CD8-positive, alpha-beta memory T cell (primary cell): ENCODE measurements around the gene RBMS2. TPM values are rescaled to one million over a fixed set of nuclear protein-coding genes. Genes with fewer than 3 reads are reported as not detected.

Source experiments
- CTCF ChIA-PET: fragments of 350-600 bp; sonication (Branson Sonifier 250); formaldehyde crosslinking; loops from one replicate; lab custom pipeline; 2021; ENCODE audit warnings: antibody characterized with exemption; lab: Charles Lee
- POLR2A ChIA-PET: fragments of 350-600 bp; sonication (Branson Sonifier 250); formaldehyde crosslinking; loops from one replicate; lab custom pipeline; 2021; ENCODE audit warnings: antibody characterized with exemption; lab: Charles Lee
- DNase-seq, 5 donors: peaks; one replicate each; pipeline versions ENCODE4 v3.0.0 to v3.0.0-alpha.2; 2020 to 2022; ENCODE audit warnings: mixed read lengths in 1 of 5
- H3K27ac ChIP-seq: one replicate; pipeline ENCODE4 v1.7.0; 2013; ENCODE audit warnings: low read depth, mild to moderate bottlenecking, low read length, moderate library complexity
- H3K27me3 ChIP-seq: 2 replicates; pipeline ENCODE4 v1.7.0; 2013; ENCODE audit warnings: low read length, mild to moderate bottlenecking; ENCODE audit not compliant: insufficient read depth, poor library complexity, severe bottlenecking
- H3K36me3 ChIP-seq: 2 replicates; pipeline ENCODE4 v1.7.0; 2013; ENCODE audit warnings: mild to moderate bottlenecking, low read length, moderate library complexity; ENCODE audit not compliant: insufficient read depth
- H3K4me1 ChIP-seq: 2 replicates; pipeline ENCODE4 v1.7.0; 2013; ENCODE audit warnings: mild to moderate bottlenecking, low read length, moderate library complexity; ENCODE audit not compliant: insufficient read depth
- H3K4me3 ChIP-seq: 2 replicates; pipeline ENCODE4 v1.7.0; 2013; ENCODE audit warnings: mild to moderate bottlenecking, low read length
- H3K9me3 ChIP-seq: 2 replicates; pipeline ENCODE4 v1.7.0; 2013; ENCODE audit warnings: mild to moderate bottlenecking, low read length
- H3K27ac Mint-ChIP-seq, 8 donors: one replicate each; pipeline ENCODE4 v1.8.0; 2020 to 2021; ENCODE audit warnings: mixed read lengths in 8 of 8, mild to moderate bottlenecking in 6 of 8, inconsistent platforms in 3 of 8, moderate library complexity in 3 of 8
- H3K27me3 Mint-ChIP-seq, 2 donors: one replicate each; pipeline ENCODE4 v1.8.0; 2020 to 2021; ENCODE audit warnings: mixed read lengths in 2 of 2, mild to moderate bottlenecking in 1 of 2, moderate library complexity in 1 of 2
- H3K36me3 Mint-ChIP-seq, 3 donors: one replicate each; pipeline ENCODE4 v1.8.0; 2020 to 2021; ENCODE audit warnings: mixed read lengths in 3 of 3, inconsistent platforms in 1 of 3, mild to moderate bottlenecking in 1 of 3
- H3K4me1 Mint-ChIP-seq, 3 donors: one replicate each; pipeline ENCODE4 v1.8.0; 2020 to 2021; ENCODE audit warnings: mixed read lengths in 3 of 3, inconsistent platforms in 1 of 3, mild to moderate bottlenecking in 1 of 3
- H3K4me3 Mint-ChIP-seq, 7 donors: one replicate each; pipeline ENCODE4 v1.8.0; 2020 to 2021; ENCODE audit warnings: mixed read lengths in 7 of 7, mild to moderate bottlenecking in 6 of 7, moderate library complexity in 4 of 7, inconsistent platforms in 2 of 7
- H3K9me3 Mint-ChIP-seq, 5 donors: one replicate each; pipeline ENCODE4 v1.8.0; 2020 to 2022; ENCODE audit warnings: mixed read lengths in 5 of 5, mild to moderate bottlenecking in 3 of 5, moderate library complexity in 2 of 5, inconsistent platforms in 1 of 5
- polyA plus RNA-seq: library from polyadenylated mRNA; unstranded; fragments of 300-500 nt; fragmentation: Illumina TruSeq; gene quantifications from one replicate; pipeline ENCODE4 v1.2.3, GENCODE V29; 2021
- total RNA-seq, 2 experiments: library from RNA; stranded (reverse); gene quantifications; one replicate each; pipeline ENCODE4 v1.2.3, GENCODE V29; 2021

Gene RBMS2
- total and polyA plus RNA-seq, 3 experiments from 2014 or later, result 1.4 to 4.7 (median 3.5) TPM

DNA sequence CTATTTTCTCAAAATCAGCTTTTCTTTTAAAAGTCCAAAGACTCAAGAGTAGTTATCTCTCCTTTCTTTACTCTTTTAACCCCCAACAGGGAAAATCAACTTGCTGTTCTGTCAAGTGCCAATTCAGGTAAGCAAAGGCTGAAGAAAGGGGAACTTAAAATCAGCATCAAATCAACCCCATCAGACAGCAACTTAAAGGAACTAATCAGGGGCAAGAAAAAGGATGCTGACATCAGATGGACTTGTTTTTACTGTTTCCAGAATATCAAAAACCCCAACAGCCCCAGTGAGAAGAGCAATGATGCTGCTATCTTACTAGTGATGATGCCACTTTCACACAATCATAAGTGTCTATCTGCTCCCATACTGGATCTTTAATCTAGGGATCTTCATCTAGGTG, 105.1 kb downstream of the RBMS2 start:
- no peak overlapping the region for H3K27ac ChIP-seq

DNA sequence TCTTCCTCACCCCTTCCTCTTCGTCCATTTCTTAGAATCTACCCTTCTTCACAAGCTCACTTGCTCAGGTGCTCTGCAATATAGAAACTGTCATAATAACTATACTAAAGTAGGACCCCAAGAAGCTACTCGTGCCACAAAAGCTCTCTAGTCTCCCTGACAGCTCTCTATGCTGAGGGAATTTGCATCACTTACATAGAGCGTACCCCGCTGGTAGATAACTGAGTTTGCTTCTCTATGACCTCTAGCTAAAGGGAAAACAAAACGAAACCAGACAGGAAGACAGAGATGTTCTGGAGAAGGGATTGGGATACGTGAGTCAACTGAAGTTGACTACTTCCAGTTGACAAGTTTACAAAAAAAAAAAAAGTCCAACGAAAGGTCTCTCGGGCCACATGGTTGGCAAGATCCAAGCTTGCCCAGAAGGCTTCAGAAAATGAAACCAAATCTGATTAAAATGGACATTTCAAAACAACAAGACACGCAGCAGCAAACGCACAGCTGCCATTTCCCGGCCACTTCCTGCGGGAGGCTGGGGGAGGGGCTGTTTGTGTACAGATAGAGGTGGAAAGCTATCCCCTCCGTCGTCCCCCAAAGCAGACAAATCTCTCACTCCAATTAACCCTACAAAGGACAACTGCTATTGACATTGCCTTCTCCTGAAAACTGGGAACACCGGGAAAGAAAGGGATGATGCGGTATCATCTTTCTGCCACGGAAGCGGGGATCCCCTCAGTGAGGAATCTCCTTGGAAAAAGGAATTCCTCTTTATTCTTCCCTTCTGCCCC, 107.2 kb downstream of the RBMS2 start:
- peaks cover 72 to 77% (median 75%) of the 10 kb centered on the region in 3 donors for H3K4me1 Mint-ChIP-seq
- DNase-seq, result peak; percentile 51 to 81 (median 71)
- Histone ChIP-seq H3K36me3 (peaks cover 5% of the 10 kb centered on the region), H3K4me3 (peak overlapping the region; percentile 89), H3K4me1 (peaks cover 64% of the 10 kb centered on the region), H3K9me3 (no peaks in the 10 kb centered on the region), H3K27ac (peak overlapping the region; percentile 80), H3K27me3 (no peaks in the 10 kb centered on the region)
- ChIA-PET POLR2A (interaction anchor here (0.5 to 4.2 kb wide), 19 partner anchors 8 to 839 kb away, joined by 3 to 37 read pairs (median 5); partner anchors contain the start of genes ATP5F1B, NACA, PRIM1 and PTGES3), CTCF (interaction anchor here (0.7 to 6.5 kb wide), 19 partner anchors 9 to 501 kb away, joined by 3 to 50 read pairs (median 5); partner anchors contain the start of genes ATP5F1B, ESYT1, NACA and PTGES3)
- peaks cover 3 to 49% (median 5%) of the 10 kb centered on the region in 3 donors for H3K36me3 Mint-ChIP-seq
- H3K27me3 Mint-ChIP-seq, result peaks cover 0 to 2% of the 10 kb centered on the region in 2 donors
- peak overlapping the region; percentile 89 to 98 (median 94) for H3K27ac Mint-ChIP-seq
- no peaks in the 10 kb centered on the region for H3K9me3 Mint-ChIP-seq
- peak overlapping the region; percentile 82 to 94 (median 91) for H3K4me3 Mint-ChIP-seq

More for the DNA sequence above, 105.1 kb downstream of the RBMS2 start:
- no peak for DNase-seq
- CTCF ChIA-PET, result interaction anchor here (6.5 kb wide), 1 partner anchor 11 kb away, joined by 50 read pairs; no protein-coding TSS in a partner anchor
- peaks cover 5% of the 10 kb centered on the region for H3K36me3 ChIP-seq
- peaks cover 0 to 2% of the 10 kb centered on the region in 2 donors for H3K27me3 Mint-ChIP-seq
- peaks cover 3 to 63% (median 5%) of the 10 kb centered on the region in 3 donors for H3K36me3 Mint-ChIP-seq
- peaks cover 54% of the 10 kb centered on the region for H3K4me1 ChIP-seq
- POLR2A ChIA-PET, result interaction anchor here (1.2 kb wide), 1 partner anchor 8 kb away, joined by 3 read pairs; no protein-coding TSS in a partner anchor
- no peaks in the 10 kb centered on the region for H3K9me3 ChIP-seq
- H3K4me1 Mint-ChIP-seq, result peaks cover 62 to 72% (median 70%) of the 10 kb centered on the region in 3 donors
- H3K4me3 Mint-ChIP-seq, result peak overlapping the region in 3 of 7 donors; percentile 19 to 45 (median 37)
- H3K27ac Mint-ChIP-seq, result peak overlapping the region in 7 of 8 donors; percentile 32 to 80 (median 77)
- H3K9me3 Mint-ChIP-seq, result no peaks in the 10 kb centered on the region
- no peak overlapping the region for H3K4me3 ChIP-seq
- H3K27me3 ChIP-seq, result no peaks in the 10 kb centered on the region

DNA sequence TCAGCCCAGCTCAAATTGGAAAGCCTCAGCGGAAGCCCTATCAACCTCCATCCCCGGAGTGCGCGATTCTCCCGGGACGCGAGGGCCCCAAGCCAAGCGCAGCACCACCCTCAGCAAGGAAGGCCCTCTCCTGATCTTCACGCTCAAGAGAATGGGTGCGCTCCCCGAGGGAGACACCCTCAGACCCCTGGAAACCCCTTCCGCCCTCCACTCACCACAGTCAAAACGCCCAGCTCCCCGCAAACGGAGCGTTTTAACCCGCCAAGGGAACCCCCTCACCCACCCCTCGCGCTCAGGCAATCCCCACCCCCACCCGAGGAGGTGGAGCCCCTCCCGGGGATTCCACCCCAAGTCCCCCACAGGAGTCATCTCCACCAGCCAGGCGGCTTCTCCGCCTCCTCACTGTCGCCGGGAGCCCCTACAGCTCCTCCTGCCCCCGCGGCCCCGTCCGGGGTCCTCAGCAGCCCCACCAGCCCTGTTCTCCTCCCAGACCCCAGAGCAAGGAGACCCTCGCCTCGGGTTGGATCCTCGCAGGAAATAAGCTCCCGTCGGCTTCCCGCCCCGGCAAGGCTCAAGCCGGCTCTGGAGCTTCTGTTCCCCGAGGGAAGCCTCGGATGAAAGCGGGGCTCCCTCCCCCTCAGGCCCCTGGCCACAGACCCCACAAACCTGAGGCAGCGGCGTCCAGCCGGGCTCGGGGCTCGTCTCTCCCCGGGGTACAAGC, 108.0 kb downstream of the RBMS2 start:
- peak overlapping the region; percentile 89 for H3K4me3 ChIP-seq
- H3K27me3 ChIP-seq, result no peaks in the 10 kb centered on the region
- H3K4me3 Mint-ChIP-seq, result peak overlapping the region; percentile 82 to 94 (median 91)
- peak overlapping the region; percentile 80 for H3K27ac ChIP-seq
- peak overlapping the region; percentile 89 to 98 (median 94) for H3K27ac Mint-ChIP-seq
- peaks cover 72 to 77% (median 72%) of the 10 kb centered on the region in 3 donors for H3K4me1 Mint-ChIP-seq
- H3K27me3 Mint-ChIP-seq, result peaks cover 0 to 2% of the 10 kb centered on the region in 2 donors
- CTCF ChIA-PET, result interaction anchor here (1.0 to 6.5 kb wide), 13 partner anchors 8 to 115 kb away, joined by 4 to 50 read pairs (median 6); partner anchors contain the start of genes ATP5F1B, NACA and PTGES3
- H3K36me3 ChIP-seq, result peaks cover 5% of the 10 kb centered on the region
- no peaks in the 10 kb centered on the region for H3K9me3 ChIP-seq
- no peaks in the 10 kb centered on the region for H3K9me3 Mint-ChIP-seq
- POLR2A ChIA-PET, result interaction anchor here (0.6 to 4.2 kb wide), 16 partner anchors 9 to 407 kb away, joined by 3 to 37 read pairs (median 4); partner anchors contain the start of genes ATP5F1B, NACA, PRIM1 and PTGES3
- H3K4me1 ChIP-seq, result peaks cover 70% of the 10 kb centered on the region
- DNase-seq, result peak; percentile 27 to 66 (median 29)
- peaks cover 3 to 45% (median 5%) of the 10 kb centered on the region in 3 donors for H3K36me3 Mint-ChIP-seq

GRCh38 chr12:56630180-56630632, 108.6 kb downstream of the RBMS2 start, which contains the start of gene BAZ2A:
BAZ2A (minus strand) TSS chr12:56630326; CDS start chr12:56617530, 12,796 bp downstream.
- H3K4me1 ChIP-seq, result peaks cover 67% of the 10 kb centered on the region
- Mint-ChIP-seq H3K27ac (peak within 1 kb of the TSS; percentile 92 to 98 (median 95)), H3K4me1 (peaks cover 72 to 76% (median 75%) of the 10 kb centered on the region in 3 donors), H3K36me3 (peaks cover 3 to 45% (median 5%) of the 10 kb centered on the region in 3 donors), H3K4me3 (peak within 1 kb of the TSS; percentile 82 to 94 (median 91)), H3K9me3 (no peaks in the 10 kb centered on the region), H3K27me3 (peaks cover 0 to 2% of the 10 kb centered on the region in 2 donors)
- ChIA-PET CTCF (interaction anchor here (0.8 to 6.5 kb wide), 6 partner anchors 7 to 116 kb away, joined by 3 to 50 read pairs (median 8); partner anchors contain the start of gene ATP5F1B), POLR2A (interaction anchor here (0.6 to 4.2 kb wide), 6 partner anchors 15 to 408 kb away, joined by 4 to 37 read pairs (median 16); partner anchors contain the start of genes ATP5F1B, NACA and PTGES3)
- H3K27me3 ChIP-seq, result no peaks in the 10 kb centered on the region
- peaks cover 5% of the 10 kb centered on the region for H3K36me3 ChIP-seq
- peak within 1 kb of the TSS; percentile 80 for H3K27ac ChIP-seq
- peak within 1 kb of the TSS; percentile 89 for H3K4me3 ChIP-seq
- peak; percentile 71 to 86 (median 80) for DNase-seq
- H3K9me3 ChIP-seq, result no peaks in the 10 kb centered on the region

GRCh38 chr12:56631790-56632700, 110.4 kb downstream of the RBMS2 start:
- Mint-ChIP-seq H3K27me3 (peaks cover 0 to 2% of the 10 kb centered on the region in 2 donors), H3K27ac (peak overlapping the region; percentile 32 to 97 (median 90)), H3K4me1 (peaks cover 73 to 78% (median 75%) of the 10 kb centered on the region in 3 donors), H3K4me3 (peak overlapping the region; percentile 85 to 99 (median 93)), H3K9me3 (no peaks in the 10 kb centered on the region), H3K36me3 (peaks cover 0 to 37% (median 4%) of the 10 kb centered on the region in 3 donors)
- ChIA-PET CTCF (no interaction called here), POLR2A (interaction anchor here (4.2 kb wide), 1 partner anchor 56 kb away, joined by 37 read pairs; the partner anchor contains the start of gene PTGES3)
- Histone ChIP-seq H3K4me3 (no peak overlapping the region), H3K27me3 (no peaks in the 10 kb centered on the region), H3K4me1 (peaks cover 72% of the 10 kb centered on the region), H3K36me3 (no peaks in the 10 kb centered on the region), H3K9me3 (no peaks in the 10 kb centered on the region), H3K27ac (peak overlapping the region; percentile 17)
- peak; percentile 39 to 74 (median 51) for DNase-seq

GRCh38 chr12:56632701-56633467, 111.3 kb downstream of the RBMS2 start:
- no peaks in the 10 kb centered on the region for H3K27me3 ChIP-seq
- no peak overlapping the region for H3K4me3 ChIP-seq
- Mint-ChIP-seq H3K27ac (peak overlapping the region; percentile 76 to 97 (median 93)), H3K9me3 (no peaks in the 10 kb centered on the region), H3K27me3 (peaks cover 0 to 2% of the 10 kb centered on the region in 2 donors), H3K4me3 (peak overlapping the region; percentile 91 to 99 (median 94)), H3K4me1 (peaks cover 76 to 83% (median 78%) of the 10 kb centered on the region in 3 donors), H3K36me3 (peaks cover 0 to 43% (median 6%) of the 10 kb centered on the region in 3 donors)
- H3K9me3 ChIP-seq, result no peaks in the 10 kb centered on the region
- H3K27ac ChIP-seq, result no peak overlapping the region
- no peak for DNase-seq
- H3K36me3 ChIP-seq, result peaks cover 4% of the 10 kb centered on the region
- ChIA-PET CTCF (interaction anchor here (0.8 kb wide), 1 partner anchor 514 kb away, joined by 3 read pairs; no protein-coding TSS in a partner anchor), POLR2A (interaction anchor here (0.6 kb wide), 1 partner anchor 51 kb away, joined by 3 read pairs; no protein-coding TSS in a partner anchor)
- peaks cover 73% of the 10 kb centered on the region for H3K4me1 ChIP-seq
